H1 (cell line): ENCODE results near the gene TRABD2B. TPM values are rescaled to one million over a fixed set of nuclear protein-coding genes. Genes with fewer than 3 reads are reported as not detected.

Experiments used
- CTCF ChIA-PET: fragments of 300-600 bp; sonication (Branson Sonifier 250); formaldehyde crosslinking; loops from one replicate; lab custom pipeline; 2021; ENCODE audit not compliant: partially characterized antibody; lab: Charles Lee
- POLR2A ChIA-PET: fragments of 300-600 bp; sonication (Branson Sonifier 250); formaldehyde crosslinking; loops from one replicate; lab custom pipeline; 2021; ENCODE audit warnings: inconsistent platforms; ENCODE audit not compliant: partially characterized antibody; lab: Charles Lee
- DNase-seq, 2 experiments: peaks; one replicate each; pipeline versions ENCODE4 v3.0.0 to v3.0.0-alpha.2; 2010 to 2022; ENCODE audit warnings: low spot score in 2 of 2, low read depth in 1 of 2, mixed read lengths in 1 of 2
- FAIRE-seq: peaks from 2 replicates; lab custom pipeline; 2011; peaks lifted over from hg19 to GRCh38; lab: Jason Lieb, UNC
- H2AFZ ChIP-seq: 2 replicates; pipeline ENCODE4 v1.8.1; 2012; ENCODE audit warnings: low read length, inconsistent platforms
- H2AK5ac ChIP-seq: 2 replicates; pipeline ENCODE4 v1.6.1; 2013; ENCODE audit warnings: low read depth, low read length
- H2BK120ac ChIP-seq: replicated peaks from 2 replicates; pipeline ENCODE3; 2013; ENCODE audit warnings: low read depth, low read length, inconsistent platforms
- H2BK12ac ChIP-seq: 2 replicates; pipeline ENCODE4 v1.6.1; 2013; ENCODE audit warnings: low read depth, low read length
- H2BK15ac ChIP-seq: 2 replicates; pipeline ENCODE4 v1.6.1; 2013; ENCODE audit warnings: low read length
- H2BK20ac ChIP-seq: 2 replicates; pipeline ENCODE4 v1.6.1; 2013; ENCODE audit warnings: low read length
- H2BK5ac ChIP-seq: 2 replicates; pipeline ENCODE4 v1.6.1; 2013; ENCODE audit warnings: low read depth, low read length
- H3K14ac ChIP-seq: 2 replicates; pipeline ENCODE4 v1.6.1; 2013; ENCODE audit warnings: inconsistent platforms; ENCODE audit not compliant: insufficient read length
- H3K18ac ChIP-seq: 2 replicates; pipeline ENCODE4 v1.6.1; 2013; ENCODE audit warnings: low read length; ENCODE audit errors: extremely low read depth
- H3K23ac ChIP-seq: 2 replicates; pipeline ENCODE4 v1.6.1; 2013; ENCODE audit warnings: inconsistent platforms; ENCODE audit not compliant: insufficient read length
- H3K23me2 ChIP-seq: 2 replicates; pipeline ENCODE4 v1.6.1; 2013; ENCODE audit warnings: low read depth, low read length
- H3K27ac ChIP-seq: 2 replicates; pipeline ENCODE4 v1.6.1; 2011; ENCODE audit warnings: low read depth, low read length, inconsistent platforms
- H3K27me3 ChIP-seq, 4 experiments: replicated peaks in 1 of 4; 1 replicate in 1 of 4; 2 replicates in 3 of 4; pipeline versions ENCODE4 v1.6.1 to v1.8.1; 2011 to 2013; ENCODE audit warnings: low read length in 3 of 4, mild to moderate bottlenecking in 3 of 4, inconsistent platforms in 2 of 4, mixed read lengths in 2 of 4, moderate library complexity in 1 of 4; ENCODE audit not compliant: control insufficient read depth in 3 of 4, insufficient read depth in 3 of 4; ENCODE audit errors: extremely low read depth in 1 of 4
- H3K36me3 ChIP-seq, 4 experiments: 2 replicates each; pipeline versions ENCODE4 v1.6.1 to v1.8.1; 2011 to 2013; ENCODE audit warnings: mild to moderate bottlenecking in 4 of 4, low read length in 3 of 4, moderate library complexity in 2 of 4, control low read depth in 1 of 4, inconsistent platforms in 1 of 4; ENCODE audit not compliant: insufficient read depth in 4 of 4, control insufficient read depth in 2 of 4
- H3K4ac ChIP-seq: replicated peaks from 2 replicates; pipeline ENCODE3; 2013; ENCODE audit warnings: low read length, low read depth, mixed read lengths, inconsistent platforms; ENCODE audit not compliant: insufficient read length
- H3K4me1 ChIP-seq, 4 experiments: replicated peaks in 1 of 4; 1 replicate in 1 of 4; 2 replicates in 3 of 4; pipeline versions ENCODE4 v1.6.1 to v1.8.1; 2011 to 2013; ENCODE audit warnings: low read length in 3 of 4, inconsistent platforms in 2 of 4, mixed read lengths in 1 of 4; ENCODE audit not compliant: insufficient read depth in 4 of 4, control insufficient read depth in 3 of 4
- H3K4me2 ChIP-seq, 2 experiments: 2 replicates each; pipeline versions ENCODE4 v1.6.1 to v1.8.1; 2011 to 2013; ENCODE audit warnings: low read depth in 2 of 2, low read length in 2 of 2, control low read depth in 1 of 2, inconsistent platforms in 1 of 2, mild to moderate bottlenecking in 1 of 2; ENCODE audit not compliant: insufficient read depth in 1 of 2
- H3K4me3 ChIP-seq, 4 experiments: fragments of 200-600, 300-600 bp in 1 of 4; sonication (generic), shearing (Covaris generic), sonication (Bioruptor Twin) in 1 of 4; 2 replicates each; pipeline versions ENCODE4 v1.5.1 to v1.8.1; 2011 to 2016; ENCODE audit warnings: low read length in 4 of 4, low read depth in 3 of 4, control low read depth in 2 of 4, inconsistent platforms in 2 of 4, mild to moderate bottlenecking in 2 of 4, mixed read lengths in 1 of 4, moderate library complexity in 1 of 4; ENCODE audit not compliant: insufficient read depth in 2 of 4; ENCODE audit errors: extremely low read depth in 1 of 4
- H3K56ac ChIP-seq: replicated peaks from 2 replicates; pipeline ENCODE3; 2013; ENCODE audit warnings: low read depth, mild to moderate bottlenecking, mixed read lengths, low read length, inconsistent platforms; ENCODE audit not compliant: insufficient read length
- H3K79me1 ChIP-seq: 2 replicates; pipeline ENCODE4 v1.6.1; 2013; ENCODE audit warnings: low read depth, low read length, control low read depth
- H3K79me2 ChIP-seq, 2 experiments: 2 replicates each; pipeline versions ENCODE4 v1.6.1 to v1.8.1; 2012 to 2013; ENCODE audit warnings: low read length in 2 of 2, mild to moderate bottlenecking in 2 of 2, inconsistent platforms in 1 of 2; ENCODE audit not compliant: insufficient read depth in 2 of 2, control insufficient read depth in 1 of 2
- H3K9ac ChIP-seq, 4 experiments: replicated peaks in 1 of 4; 1 replicate in 1 of 4; 2 replicates in 3 of 4; pipeline versions ENCODE4 v1.6.1 to v1.8.1; 2011 to 2013; ENCODE audit warnings: low read depth in 3 of 4, low read length in 3 of 4, control low read depth in 2 of 4, mild to moderate bottlenecking in 2 of 4, moderate library complexity in 2 of 4, inconsistent platforms in 1 of 4; ENCODE audit errors: extremely low read depth in 1 of 4
- H3K9me3 ChIP-seq, 2 experiments: 2 replicates each; pipeline versions ENCODE4 v1.6.1 to v1.8.1; 2012 to 2013; ENCODE audit warnings: mild to moderate bottlenecking in 2 of 2, moderate library complexity in 2 of 2, control low read depth in 1 of 2, inconsistent platforms in 1 of 2, low read depth in 1 of 2, low read length in 1 of 2, mixed read lengths in 1 of 2; ENCODE audit not compliant: insufficient read depth in 2 of 2
- H4K20me1 ChIP-seq, 2 experiments: replicated peaks in 1 of 2; 2 replicates each; pipeline versions ENCODE3 to v1.8.1; 2011 to 2013; ENCODE audit warnings: inconsistent platforms in 2 of 2, low read length in 2 of 2, mild to moderate bottlenecking in 1 of 2; ENCODE audit not compliant: insufficient read depth in 2 of 2, control insufficient read depth in 1 of 2
- H4K5ac ChIP-seq: 2 replicates; pipeline ENCODE4 v1.6.1; 2013; ENCODE audit warnings: low read length, low read depth, mixed read lengths, inconsistent platforms; ENCODE audit not compliant: insufficient read length
- H4K8ac ChIP-seq: 2 replicates; pipeline ENCODE4 v1.8.0; 2013; ENCODE audit warnings: mild to moderate bottlenecking, moderate library complexity, low read length, inconsistent platforms; ENCODE audit not compliant: insufficient read depth; ENCODE audit errors: extremely low read depth
- H4K91ac ChIP-seq: replicated peaks from 2 replicates; pipeline ENCODE3; 2013; ENCODE audit warnings: low read length, mixed read lengths, inconsistent platforms; ENCODE audit not compliant: insufficient read length
- ATF2 ChIP-seq: IDR thresholded peaks from 2 replicates; pipeline ENCODE4 v1.6.1; 2012; ENCODE audit warnings: low read length, inconsistent platforms
- polyA plus RNA-seq, 7 experiments: library from polyadenylated mRNA; depleted of rRNA in 3 of 7; stranded (reverse) in 5 of 7; unstranded in 2 of 7; fragments of >200 nt in 5 of 7; fragments of 200-250 nt in 2 of 7; gene quantifications; 1 replicate in 5 of 7; 2 replicates in 1 of 7; 4 replicates in 1 of 7; pipeline versions ENCODE4 v1.2.1 to v1.2.3, GENCODE V29; 2011 to 2013; ENCODE audit warnings: missing spikeins in 2 of 7, mixed read lengths in 2 of 7
- total RNA-seq: library from RNA; stranded (reverse); fragmentation: NEBNext Ultra II Directional; extraction: Animal tissue kit (Norgen Biotek cat#: 25700); gene quantifications from 2 replicates; pipeline ENCODE4 v1.2.1, GENCODE V29; 2021

Gene TRABD2B
- total and polyA plus RNA-seq, 2 of the 8 experiments (the other 6 are each of a cell fraction or from before 2014, with no cell fraction given), result 0.95 to 3.4 TPM

GRCh38 chr1:47903723-47904122, 93.5 kb downstream of the TRABD2B start:
- no peaks in the 10 kb centered on the region for H3K79me2 ChIP-seq
- no peak overlapping the region for H3K27ac ChIP-seq
- no peaks in the 10 kb centered on the region for H4K20me1 ChIP-seq
- no peaks in the 10 kb centered on the region for H3K79me1 ChIP-seq
- H3K9ac ChIP-seq, result no peak overlapping the region
- no peaks in the 10 kb centered on the region for H3K9me3 ChIP-seq
- no peaks in the 10 kb centered on the region for H3K27me3 ChIP-seq
- ChIA-PET POLR2A (no interaction called here), CTCF (interaction anchor here (0.7 to 1.3 kb wide), 5 partner anchors 9 to 118 kb away, joined by 3 to 4 read pairs (median 3); no protein-coding TSS in a partner anchor)
- H4K5ac ChIP-seq, result no peak overlapping the region
- no peak overlapping the region for H3K4ac ChIP-seq
- no peak overlapping the region for H3K18ac ChIP-seq
- no peak overlapping the region for H2BK20ac ChIP-seq
- H3K36me3 ChIP-seq, result no peaks in the 10 kb centered on the region; a peak in 1 of 8 replicates
- FAIRE-seq (no peak), DNase-seq (no peak)
- H3K14ac ChIP-seq, result no peak overlapping the region
- no peaks in the 10 kb centered on the region for H3K23me2 ChIP-seq
- no peak overlapping the region for H2BK12ac ChIP-seq
- H3K4me1 ChIP-seq, result peaks cover 0 to 7% (median 4%) of the 10 kb centered on the region in 4 experiments; a peak in 5 of 7 replicates
- no peak for TF ChIP-seq ATF2
- no peak overlapping the region for H2AFZ ChIP-seq
- no peak overlapping the region for H3K56ac ChIP-seq
- H3K23ac ChIP-seq, result no peak overlapping the region
- H2BK5ac ChIP-seq, result no peak overlapping the region
- no peak overlapping the region for H4K91ac ChIP-seq
- no peak overlapping the region for H2BK15ac ChIP-seq
- no peak overlapping the region for H3K4me3 ChIP-seq
- H2BK120ac ChIP-seq, result no peak overlapping the region
- no peak overlapping the region for H2AK5ac ChIP-seq
- no peak overlapping the region for H4K8ac ChIP-seq
- no peak overlapping the region for H3K4me2 ChIP-seq
